ENCODE data around the gene CDT1. TPM values are rescaled to one million over a fixed set of nuclear protein-coding genes. Genes with fewer than 3 reads are reported as not detected.

Gene CDT1
- total RNA-seq, 1 experiment from 2014 or later, result 16.6 TPM

DNA sequence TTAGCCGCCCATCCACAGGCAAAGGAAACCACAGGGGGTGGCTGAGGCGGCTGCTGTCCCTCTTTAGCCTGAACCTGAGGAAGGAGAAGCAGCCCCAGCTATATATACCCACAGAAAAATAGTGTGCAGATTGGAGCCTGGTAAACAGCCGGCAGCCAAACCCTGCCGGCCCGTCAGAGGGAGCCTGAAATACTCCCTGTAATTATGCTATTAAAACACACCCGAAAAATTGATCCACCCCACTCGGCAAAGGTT lies 25.4 kb upstream of the CDT1 start:
- DNase-seq (ENCODE audit: unreplicated experiment), result no peak
- Mint-ChIP-seq H3K4me1 (ENCODE audit: insufficient read depth, unreplicated experiment) (peaks cover 26% of the 10 kb centered on the region), H3K36me3 (ENCODE audit: insufficient read depth, unreplicated experiment) (peaks cover 11% of the 10 kb centered on the region), H3K27ac (ENCODE audit: low read depth, unreplicated experiment) (no peak overlapping the region), H3K27me3 (ENCODE audit: insufficient read depth, unreplicated experiment) (no peaks in the 10 kb centered on the region), H3K4me3 (ENCODE audit: unreplicated experiment) (no peak overlapping the region), H3K9me3 (ENCODE audit: unreplicated experiment) (no peaks in the 10 kb centered on the region)
- TF ChIP-seq, protein P1, sequence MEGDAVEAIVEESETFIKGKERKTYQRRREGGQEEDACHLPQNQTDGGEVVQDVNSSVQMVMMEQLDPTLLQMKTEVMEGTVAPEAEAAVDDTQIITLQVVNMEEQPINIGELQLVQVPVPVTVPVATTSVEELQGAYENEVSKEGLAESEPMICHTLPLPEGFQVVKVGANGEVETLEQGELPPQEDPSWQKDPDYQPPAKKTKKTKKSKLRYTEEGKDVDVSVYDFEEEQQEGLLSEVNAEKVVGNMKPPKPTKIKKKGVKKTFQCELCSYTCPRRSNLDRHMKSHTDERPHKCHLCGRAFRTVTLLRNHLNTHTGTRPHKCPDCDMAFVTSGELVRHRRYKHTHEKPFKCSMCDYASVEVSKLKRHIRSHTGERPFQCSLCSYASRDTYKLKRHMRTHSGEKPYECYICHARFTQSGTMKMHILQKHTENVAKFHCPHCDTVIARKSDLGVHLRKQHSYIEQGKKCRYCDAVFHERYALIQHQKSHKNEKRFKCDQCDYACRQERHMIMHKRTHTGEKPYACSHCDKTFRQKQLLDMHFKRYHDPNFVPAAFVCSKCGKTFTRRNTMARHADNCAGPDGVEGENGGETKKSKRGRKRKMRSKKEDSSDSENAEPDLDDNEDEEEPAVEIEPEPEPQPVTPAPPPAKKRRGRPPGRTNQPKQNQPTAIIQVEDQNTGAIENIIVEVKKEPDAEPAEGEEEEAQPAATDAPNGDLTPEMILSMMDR (IDR thresholded peaks at IDR 0.05; ENCODE audit: unreplicated experiment), result no peak
- CTCF ChIA-PET, result interaction anchor here (0.7 to 1.2 kb wide), 2 partner anchors 41 to 60 kb away, joined by 4 read pairs; no protein-coding TSS in a partner anchor
- POLR2A ChIA-PET, result no interaction called here
- BruUV-seq (replicated peaks), result no TSS peak
- intact Hi-C loops (cut with micrococcal nuclease), result no loop called here

DNA sequence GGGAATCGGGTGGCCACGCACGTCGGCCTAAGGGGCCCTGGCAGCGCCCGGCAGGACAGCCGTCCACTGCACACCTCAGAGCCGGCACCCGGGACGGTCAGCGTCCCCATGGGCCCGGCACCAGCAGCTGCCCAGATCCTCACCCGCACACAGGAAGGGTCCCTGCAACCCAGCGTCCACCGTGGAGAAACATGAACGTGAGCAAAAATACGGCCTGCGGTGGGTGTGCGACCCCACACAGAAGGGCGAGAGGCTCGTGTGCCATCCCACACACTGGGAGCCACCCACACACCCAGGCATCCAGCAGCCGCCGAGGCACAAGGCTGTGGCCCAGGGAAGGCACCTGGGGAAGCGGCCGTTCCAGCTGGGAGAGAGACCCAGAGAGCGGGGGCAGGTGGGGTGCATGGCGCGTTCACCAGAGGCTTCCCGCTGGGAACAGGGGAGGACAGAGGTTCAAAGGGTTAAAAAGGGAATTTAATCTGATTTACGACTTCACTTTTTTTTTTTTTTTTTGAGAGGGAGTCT lies 25.0 kb upstream of the CDT1 start:
- no TSS peak for BruUV-seq (replicated peaks)
- no peaks in the 10 kb centered on the region for H3K27me3 Mint-ChIP-seq (ENCODE audit: insufficient read depth, unreplicated experiment)
- H3K36me3 Mint-ChIP-seq (ENCODE audit: insufficient read depth, unreplicated experiment), result peaks cover 11% of the 10 kb centered on the region
- TF ChIP-seq, protein P1 (IDR thresholded peaks at IDR 0.05; ENCODE audit: unreplicated experiment), result no peak
- ChIA-PET CTCF (interaction anchor here (0.7 to 6.0 kb wide), 4 partner anchors 24 to 60 kb away, joined by 4 to 61 read pairs (median 5); no protein-coding TSS in a partner anchor), POLR2A (no interaction called here)
- H3K9me3 Mint-ChIP-seq (ENCODE audit: unreplicated experiment), result no peaks in the 10 kb centered on the region
- intact Hi-C loops (cut with micrococcal nuclease), result no loop called here
- no peak overlapping the region for H3K27ac Mint-ChIP-seq (ENCODE audit: low read depth, unreplicated experiment)
- H3K4me1 Mint-ChIP-seq (ENCODE audit: insufficient read depth, unreplicated experiment), result peaks cover 30% of the 10 kb centered on the region
- no peak for DNase-seq (ENCODE audit: unreplicated experiment)
- no peak overlapping the region for H3K4me3 Mint-ChIP-seq (ENCODE audit: unreplicated experiment)

DNA sequence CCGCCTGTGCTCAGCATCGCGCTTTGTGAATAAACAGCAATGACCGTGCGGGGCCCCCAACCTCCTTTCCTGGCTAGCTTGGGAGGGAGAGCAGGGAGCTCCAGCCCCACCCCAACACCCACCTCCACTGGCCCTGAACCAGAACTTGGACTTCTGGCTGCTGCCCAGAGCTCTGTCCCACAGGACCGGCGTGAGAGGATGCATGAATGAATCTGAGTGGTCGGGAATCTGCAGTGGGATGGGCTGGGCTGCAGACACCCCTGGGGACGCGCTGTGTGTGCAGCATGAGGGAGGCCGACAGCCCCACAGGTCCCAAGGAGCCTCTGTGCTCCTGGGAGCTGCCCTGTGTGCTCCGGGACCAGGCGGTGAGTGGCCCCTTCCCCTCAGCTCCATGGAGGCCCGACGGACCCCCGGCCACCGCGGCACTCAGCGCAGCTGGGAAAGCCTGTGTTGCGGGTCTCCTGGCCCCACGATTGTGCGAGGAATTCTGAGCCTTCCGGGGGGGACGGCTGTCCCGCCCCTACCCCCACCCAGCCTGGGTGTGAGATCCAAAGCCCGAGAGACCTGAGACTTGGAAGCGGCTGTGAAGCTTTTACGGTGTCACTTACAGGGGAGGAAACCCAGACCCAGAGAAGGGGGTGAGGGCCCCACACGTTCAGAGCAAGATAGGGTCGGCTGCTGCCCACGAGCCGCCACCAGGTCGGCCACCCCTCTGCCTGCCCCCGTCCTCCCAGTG lies 24.0 kb upstream of the CDT1 start:
- H3K9me3 Mint-ChIP-seq (ENCODE audit: unreplicated experiment), result no peaks in the 10 kb centered on the region
- ChIA-PET CTCF (interaction anchor here (1.1 to 6.0 kb wide), 5 partner anchors 8 to 44 kb away, joined by 3 to 61 read pairs (median 6); no protein-coding TSS in a partner anchor), POLR2A (interaction anchor here (5.3 kb wide), 1 partner anchor 8 kb away, joined by 57 read pairs; no protein-coding TSS in a partner anchor)
- H3K27me3 Mint-ChIP-seq (ENCODE audit: insufficient read depth, unreplicated experiment), result no peaks in the 10 kb centered on the region
- peaks cover 30% of the 10 kb centered on the region for H3K4me1 Mint-ChIP-seq (ENCODE audit: insufficient read depth, unreplicated experiment)
- intact Hi-C loops (cut with micrococcal nuclease), result no loop called here
- TF ChIP-seq, protein P1 (IDR thresholded peaks at IDR 0.05; ENCODE audit: unreplicated experiment), result no peak
- no peak for DNase-seq (ENCODE audit: unreplicated experiment)
- no peak overlapping the region for H3K4me3 Mint-ChIP-seq (ENCODE audit: unreplicated experiment)
- no TSS peak for BruUV-seq (replicated peaks)
- peaks cover 11% of the 10 kb centered on the region for H3K36me3 Mint-ChIP-seq (ENCODE audit: insufficient read depth, unreplicated experiment)
- no peak overlapping the region for H3K27ac Mint-ChIP-seq (ENCODE audit: low read depth, unreplicated experiment)

DNA sequence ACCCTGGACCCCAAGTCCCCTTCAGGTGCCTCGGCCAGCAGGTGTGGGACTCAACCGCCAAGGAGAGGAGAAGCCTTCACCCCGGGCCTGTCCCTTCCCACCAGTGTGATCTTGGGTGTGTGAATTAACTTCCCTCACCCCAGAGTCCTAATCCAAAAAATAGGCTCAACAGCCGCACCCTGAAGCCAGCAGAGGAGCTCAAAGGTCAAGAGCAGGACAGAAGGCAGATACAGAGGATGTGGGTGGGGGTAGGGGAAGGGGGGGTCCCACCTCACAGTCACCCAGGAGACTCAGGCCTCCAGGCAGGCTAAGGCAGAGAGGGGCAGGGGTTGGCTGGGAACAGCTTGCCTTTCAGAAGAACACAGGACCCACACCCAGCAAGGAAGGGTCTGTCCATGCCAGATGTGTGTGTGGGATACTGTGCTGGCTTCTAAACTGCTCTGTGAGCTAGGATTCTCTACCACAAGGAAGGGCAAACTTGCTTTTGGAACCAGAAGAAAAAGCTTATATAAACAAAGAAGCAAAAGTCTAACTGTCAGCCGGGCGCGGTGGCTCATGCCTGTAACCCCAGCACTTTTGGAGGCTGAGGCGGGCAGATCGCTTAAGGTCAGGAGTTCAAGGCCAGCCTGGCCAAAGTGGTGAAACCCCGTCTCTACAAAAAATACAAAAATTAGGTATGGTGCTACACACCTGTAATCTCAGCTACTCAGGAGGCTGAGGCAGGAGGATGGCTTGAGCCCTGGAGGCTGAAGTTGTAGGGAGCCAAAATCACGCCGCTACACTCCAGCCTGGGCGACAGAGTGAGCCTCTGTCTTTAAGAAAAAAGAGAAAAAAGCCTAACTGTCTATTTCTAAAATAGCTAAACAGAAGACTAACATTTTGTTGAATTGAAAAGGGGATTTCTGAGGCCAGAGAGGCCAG lies 23.2 kb upstream of the CDT1 start:
- Mint-ChIP-seq H3K4me1 (ENCODE audit: insufficient read depth, unreplicated experiment) (peaks cover 30% of the 10 kb centered on the region), H3K27me3 (ENCODE audit: insufficient read depth, unreplicated experiment) (no peaks in the 10 kb centered on the region), H3K36me3 (ENCODE audit: insufficient read depth, unreplicated experiment) (peaks cover 11% of the 10 kb centered on the region), H3K4me3 (ENCODE audit: unreplicated experiment) (no peak overlapping the region), H3K27ac (ENCODE audit: low read depth, unreplicated experiment) (no peak overlapping the region), H3K9me3 (ENCODE audit: unreplicated experiment) (no peaks in the 10 kb centered on the region)
- DNase-seq (ENCODE audit: unreplicated experiment), result no peak
- ChIA-PET POLR2A (interaction anchor here (0.8 to 5.3 kb wide), 4 partner anchors 9 to 437 kb away, joined by 3 to 57 read pairs (median 4); partner anchors contain the start of gene ZNF778), CTCF (interaction anchor here (0.6 to 6.0 kb wide), 10 partner anchors 9 to 78 kb away, joined by 3 to 61 read pairs (median 4); no protein-coding TSS in a partner anchor)
- intact Hi-C loops (cut with micrococcal nuclease), result no loop called here
- BruUV-seq (replicated peaks), result no TSS peak
- TF ChIP-seq, protein P1 (IDR thresholded peaks at IDR 0.05; ENCODE audit: unreplicated experiment), result no peak

All from MCF 10A (cell line).